NCI-H1105 treated with DMSO at 0.1 percent for 48 hours (cell line): ENCODE results near the gene ZNF792.
"Not testable (repeated sequence)": the region's sequence is repeated elsewhere in the genome, so short reads cannot be mapped to it uniquely, and the experiment has no call there.

Experiments used
- DNase-seq: peaks from one replicate; lab custom pipeline; 2025; lab: John Stamatoyannopoulos, UW

Gene ZNF792

GRCh38 chr19:34920090-34920786 lies 43.8 kb downstream of the ZNF792 start:
- not testable (repeated sequence) for DNase-seq

GRCh38 chr19:34918190-34918589 lies 45.8 kb downstream of the ZNF792 start:
- DNase-seq = no peak

- DNase-seq = not testable (repeated sequence)
These were observed 46.9 kb downstream of the ZNF792 start for GRCh38 chr19:34917144-34917543.

GRCh38 chr19:34910770-34911169 lies 53.3 kb downstream of the ZNF792 start:
- no peak for DNase-seq
